ENCODE measurements around the gene CLSTN1. TPM values are rescaled to one million over a fixed set of nuclear protein-coding genes. Genes with fewer than 3 reads are reported as not detected.
A peak's percentile ranks its signal among the peaks of the same experiment; 100 is the strongest.

Gene CLSTN1
- total RNA-seq, 1 donor from 2014 or later, result 126 TPM

GRCh38 chr1:9723926-9724325 lies 99.8 kb downstream of the CLSTN1 start:
- H3K27me3 Mint-ChIP-seq (ENCODE audit: low read depth), result no peaks in the 10 kb centered on the region
- no peak overlapping the region for H3K27ac Mint-ChIP-seq (ENCODE audit: unreplicated experiment)
- peaks cover 4% of the 10 kb centered on the region for H3K9me3 Mint-ChIP-seq (ENCODE audit: low read depth)
- no peak overlapping the region for H3K4me3 Mint-ChIP-seq (ENCODE audit: unreplicated experiment)
- DNase-seq (ENCODE audit: low spot score), result no peak
- peaks cover 16% of the 10 kb centered on the region for H3K36me3 Mint-ChIP-seq (ENCODE audit: low read depth)
- peaks cover 6% of the 10 kb centered on the region for H3K4me1 Mint-ChIP-seq (ENCODE audit: low read depth)
- TF ChIP-seq CTCF (IDR thresholded peaks at IDR 0.05), result no peak

DNA sequence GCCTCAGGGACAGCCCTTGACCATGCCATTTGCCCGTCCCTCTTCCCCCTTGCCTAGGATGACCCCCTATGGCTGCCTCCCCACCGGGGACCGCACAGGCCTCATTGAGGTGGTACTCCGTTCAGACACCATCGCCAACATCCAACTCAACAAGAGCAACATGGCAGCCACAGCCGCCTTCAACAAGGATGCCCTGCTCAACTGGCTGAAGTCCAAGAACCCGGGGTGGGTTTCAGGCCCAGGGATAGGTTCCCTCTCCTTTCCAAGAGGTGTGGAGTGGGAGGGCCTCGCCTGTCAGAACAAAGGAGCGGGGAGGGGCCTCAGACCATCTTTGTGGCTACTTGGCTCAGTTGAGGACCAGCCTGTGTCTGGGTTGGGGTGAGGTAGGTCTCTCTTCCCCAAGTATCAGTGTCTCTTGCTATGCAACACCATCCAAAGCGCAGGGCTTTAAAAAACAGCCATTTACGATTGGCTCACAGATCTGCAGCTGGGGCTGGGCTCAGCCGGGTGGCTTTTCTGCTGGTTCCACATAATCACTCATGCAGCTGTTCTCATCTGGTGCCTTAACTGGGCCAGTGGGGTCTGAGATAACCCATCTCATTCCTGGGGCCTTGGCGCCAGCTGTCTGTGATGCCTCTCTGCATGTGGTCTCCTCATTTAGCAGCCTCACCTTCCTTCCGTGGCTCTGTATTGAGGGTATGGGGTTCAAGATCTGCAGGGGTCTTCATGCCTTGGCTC lies 100.5 kb downstream of the CLSTN1 start:
- DNase-seq (ENCODE audit: low spot score), result no peak
- H3K4me3 Mint-ChIP-seq (ENCODE audit: unreplicated experiment), result no peak overlapping the region
- no peak for TF ChIP-seq CTCF (IDR thresholded peaks at IDR 0.05)

DNA sequence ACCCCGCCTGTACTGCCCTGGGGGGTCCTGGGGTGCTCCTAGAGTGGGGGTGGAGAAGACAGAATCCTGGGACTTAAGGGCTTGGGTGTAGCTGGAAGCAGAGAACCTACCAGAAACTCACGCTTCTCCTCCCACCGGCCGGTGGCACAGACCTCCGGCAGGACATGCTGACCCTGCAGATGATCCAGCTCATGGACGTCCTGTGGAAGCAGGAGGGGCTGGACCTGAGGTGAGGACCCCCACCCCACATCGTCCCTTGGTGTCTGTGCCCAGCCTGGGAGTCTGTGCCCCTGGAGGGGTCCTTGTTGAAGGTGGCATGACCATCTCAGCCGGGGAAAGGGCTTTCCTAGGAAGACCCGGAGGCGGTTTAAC lies 101.4 kb downstream of the CLSTN1 start:
- peaks cover 7% of the 10 kb centered on the region for H3K4me1 Mint-ChIP-seq (ENCODE audit: low read depth)
- no peak overlapping the region for H3K27ac Mint-ChIP-seq (ENCODE audit: unreplicated experiment)
- H3K36me3 Mint-ChIP-seq (ENCODE audit: low read depth), result peaks cover 7% of the 10 kb centered on the region
- no peak for TF ChIP-seq CTCF (IDR thresholded peaks at IDR 0.05)
- H3K9me3 Mint-ChIP-seq (ENCODE audit: low read depth), result peaks cover 4% of the 10 kb centered on the region
- H3K4me3 Mint-ChIP-seq (ENCODE audit: unreplicated experiment), result no peak overlapping the region
- H3K27me3 Mint-ChIP-seq (ENCODE audit: low read depth), result no peaks in the 10 kb centered on the region
- no peak for DNase-seq (ENCODE audit: low spot score)

More for the DNA sequence above, 100.5 kb downstream of the CLSTN1 start:
- H3K4me1 Mint-ChIP-seq (ENCODE audit: low read depth), result peaks cover 7% of the 10 kb centered on the region
- H3K9me3 Mint-ChIP-seq (ENCODE audit: low read depth), result peaks cover 4% of the 10 kb centered on the region
- no peaks in the 10 kb centered on the region for H3K27me3 Mint-ChIP-seq (ENCODE audit: low read depth)
- peaks cover 10% of the 10 kb centered on the region for H3K36me3 Mint-ChIP-seq (ENCODE audit: low read depth)
- H3K27ac Mint-ChIP-seq (ENCODE audit: unreplicated experiment), result no peak overlapping the region

DNA sequence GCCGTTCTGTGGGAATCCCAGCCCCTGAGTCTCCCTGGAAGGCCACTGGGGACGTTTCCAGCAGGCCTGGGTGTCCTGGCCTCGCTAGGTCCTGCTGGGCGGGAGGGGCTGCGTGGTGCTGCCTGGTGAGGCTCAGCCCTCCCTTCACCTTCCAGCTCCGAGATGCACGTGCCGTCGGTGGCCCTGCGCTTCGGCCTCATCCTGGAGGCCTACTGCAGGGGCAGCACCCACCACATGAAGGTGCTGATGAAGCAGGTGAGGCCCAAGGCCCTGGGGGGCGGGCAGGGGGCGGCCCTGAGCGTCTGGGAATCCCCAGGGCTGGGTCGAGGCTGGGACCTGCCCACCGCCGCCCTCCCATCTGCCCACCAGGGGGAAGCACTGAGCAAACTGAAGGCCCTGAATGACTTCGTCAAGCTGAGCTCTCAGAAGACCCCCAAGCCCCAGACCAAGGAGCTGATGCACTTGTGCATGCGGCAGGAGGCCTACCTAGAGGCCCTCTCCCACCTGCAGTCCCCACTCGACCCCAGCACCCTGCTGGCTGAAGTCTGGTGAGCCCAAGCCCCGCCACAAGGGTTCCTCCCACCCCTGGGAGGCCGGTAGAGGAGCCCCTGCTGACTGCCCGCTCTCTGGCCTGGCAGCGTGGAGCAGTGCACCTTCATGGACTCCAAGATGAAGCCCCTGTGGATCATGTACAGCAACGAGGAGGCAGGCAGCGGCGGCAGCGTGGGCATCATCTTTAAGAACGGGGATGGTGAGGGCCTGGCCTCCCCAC lies 102.0 kb downstream of the CLSTN1 start:
- H3K4me3 Mint-ChIP-seq (ENCODE audit: unreplicated experiment), result no peak overlapping the region
- TF ChIP-seq CTCF (IDR thresholded peaks at IDR 0.05), result peak; percentile 77
- no peaks in the 10 kb centered on the region for H3K27me3 Mint-ChIP-seq (ENCODE audit: low read depth)
- H3K36me3 Mint-ChIP-seq (ENCODE audit: low read depth), result peaks cover 6% of the 10 kb centered on the region
- H3K27ac Mint-ChIP-seq (ENCODE audit: unreplicated experiment), result no peak overlapping the region
- peaks cover 4% of the 10 kb centered on the region for H3K9me3 Mint-ChIP-seq (ENCODE audit: low read depth)
- no peak for DNase-seq (ENCODE audit: low spot score)
- H3K4me1 Mint-ChIP-seq (ENCODE audit: low read depth), result peaks cover 7% of the 10 kb centered on the region

DNA sequence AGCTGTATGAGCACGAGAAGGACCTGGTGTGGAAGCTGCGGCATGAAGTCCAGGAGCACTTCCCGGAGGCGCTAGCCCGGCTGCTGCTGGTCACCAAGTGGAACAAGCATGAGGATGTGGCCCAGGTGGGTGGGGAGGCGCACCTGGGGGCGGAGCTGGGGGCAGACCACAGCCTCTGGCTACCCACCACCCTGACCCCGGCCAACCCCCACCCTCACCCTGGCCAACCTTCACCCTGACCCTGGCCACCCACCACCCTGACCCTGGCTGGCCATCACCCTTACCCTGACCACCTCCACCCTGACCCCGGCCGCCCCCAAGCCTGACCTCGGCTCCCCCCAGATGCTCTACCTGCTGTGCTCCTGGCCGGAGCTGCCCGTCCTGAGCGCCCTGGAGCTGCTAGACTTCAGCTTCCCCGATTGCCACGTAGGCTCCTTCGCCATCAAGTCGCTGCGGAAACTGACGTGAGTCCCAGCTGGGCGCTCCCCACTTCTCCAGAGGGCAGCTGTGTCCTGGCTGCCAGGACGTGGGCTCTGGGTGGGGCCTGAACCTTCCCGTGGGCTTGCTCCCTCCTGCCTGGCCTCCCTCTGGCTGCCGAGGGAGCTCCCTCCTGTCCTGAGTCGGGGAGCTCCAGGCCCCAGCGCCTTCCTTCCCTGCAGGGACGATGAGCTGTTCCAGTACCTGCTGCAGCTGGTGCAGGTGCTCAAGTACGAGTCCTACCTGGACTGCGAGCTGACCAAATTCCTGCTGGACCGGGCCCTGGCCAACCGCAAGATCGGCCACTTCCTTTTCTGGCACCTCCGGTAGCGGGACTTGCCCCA lies 102.8 kb downstream of the CLSTN1 start:
- TF ChIP-seq CTCF (IDR thresholded peaks at IDR 0.05), result no peak
- no peak for DNase-seq (ENCODE audit: low spot score)
- H3K4me3 Mint-ChIP-seq (ENCODE audit: unreplicated experiment), result no peak overlapping the region
- H3K36me3 Mint-ChIP-seq (ENCODE audit: low read depth), result peaks cover 5% of the 10 kb centered on the region
- H3K27me3 Mint-ChIP-seq (ENCODE audit: low read depth), result no peaks in the 10 kb centered on the region
- peaks cover 7% of the 10 kb centered on the region for H3K4me1 Mint-ChIP-seq (ENCODE audit: low read depth)
- peaks cover 4% of the 10 kb centered on the region for H3K9me3 Mint-ChIP-seq (ENCODE audit: low read depth)
- H3K27ac Mint-ChIP-seq (ENCODE audit: unreplicated experiment), result no peak overlapping the region

Measured in chondrocyte (in vitro differentiated cells).